Vagina (tissue), 2 donors: ENCODE results near the gene IFT88. TPM values are rescaled to one million over a fixed set of nuclear protein-coding genes. Genes with fewer than 3 reads are reported as not detected.
"Not testable (repeated sequence)": the region's sequence is repeated elsewhere in the genome, so short reads cannot be mapped to it uniquely, and the experiment has no call there.

ENCODE experiments used
- DNase-seq, 2 donors: peaks; one replicate each; pipeline ENCODE4 v3.0.0-alpha.2; 2017; ENCODE audit errors: extremely low spot score in 2 of 2
- H3K27ac ChIP-seq: fragments of 200-600 bp; sonication (generic); one replicate; pipeline ENCODE4 v1.5.1; 2019
- H3K27me3 ChIP-seq: fragments of 200-600 bp; sonication (generic); one replicate; pipeline ENCODE4 v1.5.1; 2019
- H3K36me3 ChIP-seq, 2 donors: fragments of 200-600 bp; sonication (generic); one replicate each; pipeline ENCODE4 v1.5.1; 2017 to 2019
- H3K4me1 ChIP-seq: fragments of 200-600 bp; sonication (generic); one replicate; pipeline ENCODE4 v1.5.1; 2019
- H3K4me3 ChIP-seq, 2 donors: fragments of 200-600 bp; sonication (generic); 1 replicate in 1 of 2; 2 replicates in 1 of 2; pipeline ENCODE4 v1.5.1; 2016 to 2019
- H3K9me3 ChIP-seq: fragments of 200-600 bp; sonication (generic); one replicate; pipeline ENCODE4 v1.5.1; 2019
- CTCF ChIP-seq, 3 experiments: fragments of 450-650 bp in 2 of 3; fragments of 200-600 bp in 1 of 3; sonication (generic) in 1 of 3; IDR thresholded peaks; one replicate each; pipeline ENCODE4 v1.5.1; 2017 to 2019; ENCODE audit warnings: antibody characterized with exemption in 3 of 3, mild to moderate bottlenecking in 2 of 3, moderate library complexity in 2 of 3
- POLR2A ChIP-seq, 2 donors: fragments of 450-650 bp; IDR thresholded peaks; one replicate each; pipeline ENCODE4 v1.6.1; 2017; ENCODE audit warnings: antibody characterized with exemption in 2 of 2, mild to moderate bottlenecking in 2 of 2, moderate library complexity in 2 of 2
- POLR2AphosphoS5 ChIP-seq, 2 donors: sonication (generic); formaldehyde crosslinking; IDR thresholded peaks; one replicate each; pipeline ENCODE4 v1.9.0; 2017; ENCODE audit warnings: antibody characterized with exemption in 2 of 2, mild to moderate bottlenecking in 2 of 2, low read depth in 1 of 2; ENCODE audit not compliant: insufficient read depth in 1 of 2
- intact Hi-C: fragments of 100-400 bp; cut with DNase I; formaldehyde crosslinking; loops from one replicate; pipeline ENCODE4 v1.15.1; 2023
- total RNA-seq: library from RNA; depleted of rRNA; stranded (reverse); fragments of >200 nt; gene quantifications from one replicate; pipeline ENCODE4 v1.2.3, GENCODE V29; 2016

IFT88 gene
- total RNA-seq, 1 donor from 2014 or later, result 6.9 TPM

- H3K27me3 ChIP-seq, result no peaks in the 10 kb centered on the region
- H3K4me3 ChIP-seq, result no peak overlapping the region
- H3K36me3 ChIP-seq, result no peaks in the 10 kb centered on the region
- TF ChIP-seq CTCF (IDR thresholded peaks at IDR 0.05) (no peak), POLR2A (IDR thresholded peaks at IDR 0.05) (no peak), POLR2AphosphoS5 (IDR thresholded peaks at IDR 0.05; ENCODE audit: insufficient read depth in 1 of 2, low read depth in 1 of 2) (no peak)
- H3K4me1 ChIP-seq, result no peaks in the 10 kb centered on the region
- intact Hi-C loops, result no loop called here
- H3K9me3 ChIP-seq, result no peaks in the 10 kb centered on the region
- DNase-seq, result no peak
- no peak overlapping the region for H3K27ac ChIP-seq
Measured at GRCh38 chr13:20680416-20681080, 113.6 kb downstream of the IFT88 start.

- H3K4me1 ChIP-seq, H3K9me3 ChIP-seq, intact Hi-C loops: not testable (repeated sequence)
Measured at GRCh38 chr13:20681481-20681880, 114.5 kb downstream of the IFT88 start.

GRCh38 chr13:20682061-20682460 is 115.1 kb downstream of the IFT88 start:
- TF ChIP-seq POLR2A (IDR thresholded peaks at IDR 0.05) (no peak), POLR2AphosphoS5 (IDR thresholded peaks at IDR 0.05; ENCODE audit: insufficient read depth in 1 of 2, low read depth in 1 of 2) (no peak), CTCF (IDR thresholded peaks at IDR 0.05) (no peak)
- Histone ChIP-seq H3K27me3 (no peaks in the 10 kb centered on the region), H3K9me3 (no peaks in the 10 kb centered on the region), H3K27ac (no peak overlapping the region), H3K4me3 (no peak overlapping the region), H3K4me1 (no peaks in the 10 kb centered on the region), H3K36me3 (no peaks in the 10 kb centered on the region)
- no peak for DNase-seq
- intact Hi-C loops, result no loop called here

More at GRCh38 chr13:20681481-20681880, 114.5 kb downstream of the IFT88 start:
- not testable (repeated sequence) for H3K36me3 ChIP-seq, H3K27me3 ChIP-seq, H3K4me3 ChIP-seq, H3K27ac ChIP-seq, DNase-seq

- H3K27me3 ChIP-seq, result no peaks in the 10 kb centered on the region
- intact Hi-C loops, result no loop called here
- no peak overlapping the region for H3K27ac ChIP-seq
- H3K9me3 ChIP-seq, result no peaks in the 10 kb centered on the region
- no peaks in the 10 kb centered on the region for H3K4me1 ChIP-seq
- no peak for TF ChIP-seq CTCF (IDR thresholded peaks at IDR 0.05)
- no peak for TF ChIP-seq POLR2AphosphoS5 (IDR thresholded peaks at IDR 0.05; ENCODE audit: insufficient read depth in 1 of 2, low read depth in 1 of 2)
- no peak for TF ChIP-seq POLR2A (IDR thresholded peaks at IDR 0.05)
- H3K4me3 ChIP-seq, result no peak overlapping the region
- H3K36me3 ChIP-seq, result no peaks in the 10 kb centered on the region
- DNase-seq, result no peak
Measured at GRCh38 chr13:20684041-20684440, 117.1 kb downstream of the IFT88 start.

GRCh38 chr13:20684546-20684945 is 117.6 kb downstream of the IFT88 start:
- Histone ChIP-seq H3K27ac (no peak overlapping the region), H3K9me3 (no peaks in the 10 kb centered on the region), H3K4me3 (no peak overlapping the region), H3K27me3 (no peaks in the 10 kb centered on the region), H3K4me1 (no peaks in the 10 kb centered on the region), H3K36me3 (no peaks in the 10 kb centered on the region)
- no peak for TF ChIP-seq POLR2AphosphoS5 (IDR thresholded peaks at IDR 0.05; ENCODE audit: insufficient read depth in 1 of 2, low read depth in 1 of 2)
- TF ChIP-seq CTCF (IDR thresholded peaks at IDR 0.05), result no peak
- TF ChIP-seq POLR2A (IDR thresholded peaks at IDR 0.05), result no peak
- intact Hi-C loops, result no loop called here
- DNase-seq, result no peak
